Skeletal muscle tissue (tissue), 4 donors: Measurements from ENCODE around the gene WDFY3. TPM values are rescaled to one million over a fixed set of nuclear protein-coding genes. Genes with fewer than 3 reads are reported as not detected.

Experiments used
- H3K27ac ChIP-seq: one replicate; pipeline ENCODE4 v1.7.0; 2013; ENCODE audit warnings: mild to moderate bottlenecking, low read depth, low read length, inconsistent platforms
- H3K27me3 ChIP-seq, 3 donors: one replicate each; pipeline ENCODE4 v1.7.0; 2013; ENCODE audit warnings: low read length in 3 of 3; ENCODE audit not compliant: control insufficient read depth in 3 of 3, insufficient read depth in 3 of 3
- H3K36me3 ChIP-seq, 3 donors: one replicate each; pipeline ENCODE4 v1.7.0; 2013; ENCODE audit warnings: low read length in 3 of 3; ENCODE audit not compliant: control insufficient read depth in 3 of 3, insufficient read depth in 3 of 3
- H3K4me1 ChIP-seq, 3 donors: one replicate each; pipeline ENCODE4 v1.7.0; 2013; ENCODE audit warnings: low read length in 3 of 3, mild to moderate bottlenecking in 3 of 3; ENCODE audit not compliant: control insufficient read depth in 3 of 3, insufficient read depth in 3 of 3
- H3K4me3 ChIP-seq, 3 donors: one replicate each; pipeline ENCODE4 v1.7.0; 2013; ENCODE audit warnings: low read length in 3 of 3
- H3K9ac ChIP-seq, 3 donors: one replicate each; pipeline ENCODE4 v1.7.0; 2013; ENCODE audit warnings: low read length in 3 of 3, mild to moderate bottlenecking in 3 of 3, moderate library complexity in 2 of 3, low read depth in 1 of 3
- H3K9me3 ChIP-seq, 3 donors: one replicate each; pipeline ENCODE4 v1.7.0; 2013; ENCODE audit warnings: low read length in 3 of 3; ENCODE audit not compliant: control insufficient read depth in 3 of 3
- total RNA-seq: library from RNA; depleted of rRNA; stranded (reverse); fragments of >200 nt; gene quantifications from one replicate; pipeline ENCODE4 v1.2.3, GENCODE V29; 2014
- donor health status: Osteomylitis.

Gene WDFY3
- total RNA-seq, 1 donor from 2014 or later: 100 TPM

DNA sequence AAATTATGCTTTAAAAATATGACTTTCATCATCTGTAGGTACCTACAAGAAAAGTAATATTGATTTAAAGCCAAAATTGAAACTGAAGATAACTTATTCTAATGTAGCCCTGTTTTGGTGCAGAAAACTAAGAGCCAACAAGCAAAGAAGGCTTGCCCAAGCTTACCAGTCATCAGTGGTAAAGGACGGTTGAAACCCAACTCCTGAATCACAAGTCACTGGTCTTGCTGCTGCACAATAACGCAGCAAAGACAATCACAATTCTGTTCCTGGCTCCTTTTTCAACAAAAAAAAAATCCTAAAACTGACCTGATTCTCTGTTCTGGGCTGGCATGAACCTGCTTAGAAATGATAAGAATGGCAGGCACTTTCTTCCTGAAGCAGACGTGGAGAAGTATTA, 34.5 kb downstream of the WDFY3 start:
- peaks cover 2 to 7% (median 4%) of the 10 kb centered on the region in 3 donors for H3K4me1 ChIP-seq

GRCh38 chr4:84931274-84931673, 35.2 kb downstream of the WDFY3 start:
- H3K4me3 ChIP-seq: no peak overlapping the region
- H3K27ac ChIP-seq: no peak overlapping the region

More for the DNA sequence above, 34.5 kb downstream of the WDFY3 start:
- no peaks in the 10 kb centered on the region for H3K9me3 ChIP-seq
- no peak overlapping the region for H3K4me3 ChIP-seq
- peaks cover 0 to 6% (median 0%) of the 10 kb centered on the region in 3 donors for H3K36me3 ChIP-seq
- no peak overlapping the region for H3K9ac ChIP-seq
- H3K27ac ChIP-seq: no peak overlapping the region
- H3K27me3 ChIP-seq: no peaks in the 10 kb centered on the region

GRCh38 chr4:84928089-84928488, 38.4 kb downstream of the WDFY3 start:
- Histone ChIP-seq H3K9me3 (no peaks in the 10 kb centered on the region), H3K4me3 (no peak overlapping the region), H3K4me1 (peaks cover 0 to 3% (median 2%) of the 10 kb centered on the region in 3 donors), H3K9ac (no peak overlapping the region), H3K27ac (no peak overlapping the region), H3K27me3 (no peaks in the 10 kb centered on the region), H3K36me3 (peaks cover 0 to 6% (median 0%) of the 10 kb centered on the region in 3 donors)

More at GRCh38 chr4:84931274-84931673, 35.2 kb downstream of the WDFY3 start:
- peaks cover 0 to 3% (median 2%) of the 10 kb centered on the region in 3 donors for H3K4me1 ChIP-seq
- no peak overlapping the region for H3K9ac ChIP-seq
- H3K36me3 ChIP-seq: peaks cover 0 to 6% (median 0%) of the 10 kb centered on the region in 3 donors
- no peaks in the 10 kb centered on the region for H3K9me3 ChIP-seq
- H3K27me3 ChIP-seq: no peaks in the 10 kb centered on the region

GRCh38 chr4:84927428-84927827, 39.1 kb downstream of the WDFY3 start:
- no peak overlapping the region for H3K4me3 ChIP-seq

DNA sequence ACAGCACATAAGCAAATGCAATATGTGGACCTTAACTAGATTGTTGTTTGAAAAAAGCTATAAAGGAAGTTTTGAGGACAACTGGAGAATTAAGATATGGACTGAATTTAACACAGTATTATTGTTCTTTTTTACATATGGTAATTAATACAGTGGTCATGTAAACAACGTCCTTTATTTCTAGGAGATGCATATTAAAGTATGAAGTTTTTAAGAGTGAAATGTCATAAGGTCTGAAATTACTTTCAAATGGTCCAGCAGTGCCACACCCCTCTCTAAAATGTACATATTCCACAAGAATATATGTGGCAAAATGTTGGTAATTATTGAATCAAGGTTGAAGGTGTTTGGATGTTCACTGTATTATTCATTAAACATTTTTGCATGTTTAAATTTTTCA, 40.9 kb downstream of the WDFY3 start:
- H3K4me1 ChIP-seq: peaks cover 0 to 4% (median 2%) of the 10 kb centered on the region in 3 donors
- H3K4me3 ChIP-seq: no peak overlapping the region
- no peaks in the 10 kb centered on the region for H3K9me3 ChIP-seq
- no peak overlapping the region for H3K9ac ChIP-seq
- no peaks in the 10 kb centered on the region for H3K36me3 ChIP-seq
- H3K27ac ChIP-seq: no peak overlapping the region
- no peaks in the 10 kb centered on the region for H3K27me3 ChIP-seq

More at GRCh38 chr4:84927428-84927827, 39.1 kb downstream of the WDFY3 start:
- no peaks in the 10 kb centered on the region for H3K27me3 ChIP-seq
- no peak overlapping the region for H3K27ac ChIP-seq
- H3K4me1 ChIP-seq: peaks cover 0 to 3% (median 2%) of the 10 kb centered on the region in 3 donors
- no peaks in the 10 kb centered on the region for H3K9me3 ChIP-seq
- peaks cover 0 to 6% (median 0%) of the 10 kb centered on the region in 3 donors for H3K36me3 ChIP-seq
- no peak overlapping the region for H3K9ac ChIP-seq

DNA sequence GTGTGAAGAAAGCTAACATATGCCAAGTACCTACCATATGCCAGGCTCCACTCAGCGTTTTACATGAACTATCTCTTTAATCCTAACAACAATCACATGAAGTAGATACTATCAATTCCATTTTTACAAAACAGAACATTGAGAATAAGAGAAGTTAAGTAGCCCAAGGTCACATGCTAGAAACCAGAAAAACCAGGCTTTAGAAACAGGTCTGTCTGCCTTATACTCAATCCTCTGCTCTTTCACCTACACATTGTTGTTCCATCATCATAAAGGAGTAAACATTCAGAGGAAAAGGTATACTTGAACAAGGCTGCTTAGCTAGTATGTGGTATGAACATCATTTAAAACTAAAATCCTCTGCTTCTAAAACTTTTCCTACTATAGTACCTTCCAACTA, 42.1 kb downstream of the WDFY3 start:
- H3K36me3 ChIP-seq: no peaks in the 10 kb centered on the region
- no peak overlapping the region for H3K27ac ChIP-seq
- H3K27me3 ChIP-seq: no peaks in the 10 kb centered on the region
- peaks cover 0 to 5% (median 4%) of the 10 kb centered on the region in 3 donors for H3K4me1 ChIP-seq
- no peak overlapping the region for H3K4me3 ChIP-seq
- no peak overlapping the region for H3K9ac ChIP-seq
- H3K9me3 ChIP-seq: no peaks in the 10 kb centered on the region

DNA sequence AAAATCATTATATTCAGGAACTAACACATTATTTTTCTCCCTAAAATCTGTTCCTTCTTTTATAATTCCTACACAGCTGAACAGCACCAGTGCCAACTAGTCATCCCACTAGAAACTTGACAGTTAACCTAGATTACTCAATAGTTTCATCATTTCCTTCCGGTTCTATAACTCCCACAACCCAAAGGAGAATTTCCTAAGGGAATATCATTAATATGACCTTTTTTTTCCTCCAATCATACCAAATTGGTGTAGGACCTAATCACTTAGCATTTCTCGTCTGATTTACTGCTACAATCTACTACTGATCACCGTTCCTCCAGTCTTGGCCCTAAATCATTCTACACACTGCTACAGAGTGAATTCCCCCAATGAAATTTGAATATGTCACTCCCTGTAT, 45.9 kb downstream of the WDFY3 start:
- Histone ChIP-seq H3K9me3 (no peaks in the 10 kb centered on the region), H3K27me3 (no peaks in the 10 kb centered on the region), H3K27ac (no peak overlapping the region), H3K4me3 (no peak overlapping the region), H3K9ac (no peak overlapping the region), H3K36me3 (no peaks in the 10 kb centered on the region), H3K4me1 (peaks cover 8 to 13% (median 11%) of the 10 kb centered on the region in 3 donors)

- Histone ChIP-seq H3K9me3 (no peaks in the 10 kb centered on the region), H3K4me1 (peaks cover 11 to 20% (median 14%) of the 10 kb centered on the region in 3 donors), H3K36me3 (no peaks in the 10 kb centered on the region), H3K9ac (no peak overlapping the region), H3K27me3 (no peaks in the 10 kb centered on the region), H3K4me3 (no peak overlapping the region), H3K27ac (no peak overlapping the region)
These were observed 48.5 kb downstream of the WDFY3 start for GRCh38 chr4:84917869-84918600.

DNA sequence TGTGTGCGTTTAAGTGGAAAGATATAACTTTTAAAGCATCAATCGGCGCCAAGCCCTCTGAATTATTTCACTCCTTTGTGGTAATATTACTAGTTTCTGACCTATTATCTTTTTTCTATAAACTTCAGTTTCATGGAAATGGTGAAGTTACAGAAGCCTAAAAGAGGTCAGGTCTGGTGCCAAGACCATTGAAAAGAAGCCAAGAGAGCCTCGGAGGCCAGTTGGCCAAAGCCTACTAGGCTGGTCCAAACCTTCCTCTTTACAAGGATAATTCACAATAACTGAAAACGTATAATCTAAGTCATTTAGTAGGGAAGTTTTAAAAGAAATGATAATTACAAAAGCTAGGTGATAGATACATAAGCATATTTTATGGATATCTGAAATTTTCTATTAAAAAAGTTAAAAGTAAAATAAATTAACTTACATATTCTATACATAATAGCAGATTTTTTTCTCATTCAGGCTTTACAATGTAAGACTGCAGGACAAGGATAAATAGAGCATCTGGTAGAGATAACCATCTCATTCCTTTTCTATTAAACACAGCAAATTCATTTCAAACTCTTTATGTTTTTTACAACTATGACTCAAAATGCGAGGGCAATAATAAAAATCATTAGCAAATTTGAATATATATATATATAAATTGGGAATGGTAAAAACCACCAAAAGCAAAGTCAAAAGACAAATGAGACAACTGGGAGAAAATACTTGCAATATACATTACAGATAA, 49.2 kb downstream of the WDFY3 start:
- no peaks in the 10 kb centered on the region for H3K36me3 ChIP-seq
- H3K27ac ChIP-seq: no peak overlapping the region
- no peaks in the 10 kb centered on the region for H3K9me3 ChIP-seq
- no peak overlapping the region for H3K4me3 ChIP-seq
- H3K27me3 ChIP-seq: no peaks in the 10 kb centered on the region
- H3K4me1 ChIP-seq: peaks cover 11 to 20% (median 14%) of the 10 kb centered on the region in 3 donors
- no peak overlapping the region for H3K9ac ChIP-seq

GRCh38 chr4:84916227-84916626, 50.3 kb downstream of the WDFY3 start:
- peak overlapping the region in 1 of 3 donors; percentile 4 for H3K4me3 ChIP-seq
- no peaks in the 10 kb centered on the region for H3K27me3 ChIP-seq
- H3K4me1 ChIP-seq: peaks cover 14 to 20% (median 15%) of the 10 kb centered on the region in 3 donors
- H3K9me3 ChIP-seq: no peaks in the 10 kb centered on the region
- H3K27ac ChIP-seq: no peak overlapping the region
- no peak overlapping the region for H3K9ac ChIP-seq
- no peaks in the 10 kb centered on the region for H3K36me3 ChIP-seq
